HG02973 (cell line): ENCODE data around the gene CA12.

Experiments
- ATAC-seq: cut with Tn5 transposase; IDR thresholded peaks from one replicate; pipeline ENCODE4 v1.9.1; 2021; ENCODE audit warnings: moderate library complexity; ENCODE audit not compliant: unreplicated experiment

CA12 gene

GRCh38 chr15:63379492-63380150 is 2.0 kb downstream of the CA12 start:
- ATAC-seq: no peak

DNA sequence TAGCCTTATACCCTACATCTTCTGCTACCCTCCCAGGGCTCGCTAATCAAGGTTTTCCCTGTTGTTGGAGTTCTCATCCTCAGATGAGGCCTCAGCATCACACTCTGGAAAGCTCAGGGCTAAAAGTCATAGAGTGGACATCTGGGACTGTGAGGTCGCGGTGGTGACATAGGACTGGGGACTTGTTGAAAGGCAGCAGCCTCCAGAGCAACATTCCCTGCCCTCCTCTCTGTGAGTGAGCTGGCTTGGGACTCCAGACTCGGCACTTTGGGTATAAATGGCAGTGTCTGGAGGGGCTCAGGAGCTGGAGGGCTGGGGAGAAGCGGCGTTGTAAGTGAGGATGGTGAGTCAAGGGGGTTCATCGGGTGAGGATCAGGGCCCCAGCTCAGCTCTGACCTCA is 2.7 kb downstream of the CA12 start:
- ATAC-seq: no peak

GRCh38 chr15:63374686-63375520 is 6.7 kb downstream of the CA12 start:
- ATAC-seq: no peak

DNA sequence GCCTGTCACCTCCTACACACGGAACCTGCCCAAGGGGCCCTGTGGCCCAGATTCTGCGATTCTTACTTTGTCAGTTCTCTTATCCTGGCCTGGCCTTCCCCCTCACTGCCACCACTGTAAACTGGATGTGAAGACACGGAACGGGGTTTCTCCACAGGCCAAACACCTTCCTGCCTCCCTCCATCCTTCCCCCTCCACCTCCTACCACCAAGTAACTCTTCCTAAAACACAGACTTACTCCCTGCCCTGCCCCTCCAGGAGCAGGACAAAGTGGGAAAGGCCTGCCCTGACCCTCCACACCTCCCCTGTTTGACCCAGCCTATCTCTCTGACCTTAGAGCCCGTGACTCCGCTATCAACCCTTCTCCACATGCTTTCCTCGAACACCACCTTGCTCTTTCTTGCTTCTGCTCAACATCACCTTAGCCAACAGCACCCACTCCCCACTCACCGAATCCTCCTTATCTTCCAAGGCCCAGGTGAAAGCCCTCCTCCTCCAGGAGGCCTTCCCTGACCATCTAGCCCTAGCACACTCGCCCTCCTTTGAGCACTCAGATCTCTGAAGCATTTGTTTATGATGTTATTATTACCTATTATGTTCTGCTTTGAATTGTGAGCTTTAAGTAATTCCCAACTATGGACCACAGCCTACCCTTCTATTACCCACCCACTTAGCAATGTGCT is 7.6 kb downstream of the CA12 start:
- no peak for ATAC-seq

DNA sequence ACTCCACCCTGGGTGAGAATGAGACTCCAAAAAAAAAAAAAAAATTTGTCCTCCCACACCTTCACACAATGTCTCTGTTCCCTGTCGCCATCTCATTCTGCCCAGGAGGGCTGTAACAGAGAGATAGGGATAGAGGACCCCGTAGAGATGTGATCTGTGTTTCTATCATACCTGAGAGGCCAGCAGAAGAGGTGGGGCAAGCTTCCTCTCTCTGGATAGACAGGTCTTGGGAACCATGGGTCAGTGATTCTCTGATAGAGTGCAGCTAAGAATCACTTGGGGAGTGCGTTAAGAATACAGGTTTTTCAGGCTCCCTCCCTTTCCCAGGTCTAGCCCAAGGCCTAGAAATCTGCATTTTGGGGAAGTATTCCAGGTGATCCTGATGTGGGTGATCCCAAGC is 8.3 kb downstream of the CA12 start:
- ATAC-seq: no peak

DNA sequence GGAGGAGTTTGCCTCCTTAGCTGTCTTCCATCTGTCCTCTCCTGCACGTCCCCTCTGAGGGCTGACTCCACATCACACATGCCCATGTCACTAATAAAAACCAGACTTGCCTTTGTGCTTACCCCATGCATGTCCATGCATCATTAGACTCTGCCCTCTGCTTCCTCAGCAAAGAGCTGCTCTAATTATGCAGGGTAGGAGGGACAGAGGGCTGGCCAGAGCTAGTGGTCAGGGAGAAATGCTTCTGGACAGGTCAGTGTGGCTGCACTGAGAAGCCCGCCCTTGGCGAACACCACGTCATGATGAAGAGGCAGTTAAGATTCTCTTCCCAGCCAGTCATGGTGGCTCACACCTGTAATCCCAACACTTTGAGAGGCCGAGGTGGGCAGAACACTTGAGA is 8.9 kb downstream of the CA12 start:
- ATAC-seq: no peak

GRCh38 chr15:63372018-63372705 is 9.5 kb downstream of the CA12 start:
- no peak for ATAC-seq

DNA sequence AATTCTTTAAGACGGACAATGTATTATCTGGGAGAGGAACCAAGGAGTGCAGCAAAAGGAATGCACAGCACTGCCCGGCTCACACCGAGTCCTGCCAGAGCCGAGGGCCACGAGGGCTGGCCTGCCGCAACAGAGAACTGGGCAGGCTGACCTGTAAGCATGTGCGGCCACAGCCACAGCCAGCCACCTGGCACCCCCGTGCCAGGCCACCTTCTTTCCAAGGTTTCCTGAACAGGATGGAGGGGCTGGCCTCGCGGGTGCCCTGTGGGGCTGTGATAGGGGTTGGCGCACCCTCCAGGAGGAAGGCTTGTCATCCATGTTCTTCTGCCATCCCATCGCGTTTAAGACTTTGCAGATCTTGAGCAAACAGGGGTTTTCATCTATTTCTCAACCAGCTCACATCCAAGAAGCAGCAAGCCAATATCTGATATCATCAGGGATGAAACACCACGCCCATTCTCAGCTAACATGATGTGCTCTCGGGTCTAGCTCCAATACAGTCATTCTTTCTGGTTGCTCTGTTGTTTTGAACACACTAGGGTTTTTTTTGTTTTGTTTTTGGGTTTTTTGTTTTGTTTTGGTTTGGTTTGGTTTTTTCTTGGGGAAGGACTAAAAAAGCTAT is 10.2 kb downstream of the CA12 start:
- ATAC-seq: no peak

- ATAC-seq: no peak
These were observed 10.9 kb downstream of the CA12 start for GRCh38 chr15:63370764-63371163.

DNA sequence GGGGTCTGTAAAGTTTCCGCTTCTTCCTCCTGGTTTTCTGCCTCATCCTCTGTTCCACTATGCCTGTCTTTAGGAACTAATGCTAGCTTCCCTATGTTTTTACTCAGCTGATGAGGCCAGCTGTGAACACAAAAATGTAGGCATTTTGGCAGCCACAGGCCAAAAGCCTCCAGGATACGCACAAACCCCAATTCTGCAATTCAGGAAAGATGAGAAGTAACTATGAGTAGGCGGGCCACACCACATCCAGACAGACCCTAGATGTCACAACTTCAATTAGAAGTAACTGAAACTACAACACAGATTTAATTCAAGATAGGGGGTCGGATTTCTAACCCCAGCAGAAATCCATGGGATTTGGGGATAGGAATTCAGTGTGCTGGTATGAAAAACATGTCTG is 11.9 kb downstream of the CA12 start:
- no peak for ATAC-seq

DNA sequence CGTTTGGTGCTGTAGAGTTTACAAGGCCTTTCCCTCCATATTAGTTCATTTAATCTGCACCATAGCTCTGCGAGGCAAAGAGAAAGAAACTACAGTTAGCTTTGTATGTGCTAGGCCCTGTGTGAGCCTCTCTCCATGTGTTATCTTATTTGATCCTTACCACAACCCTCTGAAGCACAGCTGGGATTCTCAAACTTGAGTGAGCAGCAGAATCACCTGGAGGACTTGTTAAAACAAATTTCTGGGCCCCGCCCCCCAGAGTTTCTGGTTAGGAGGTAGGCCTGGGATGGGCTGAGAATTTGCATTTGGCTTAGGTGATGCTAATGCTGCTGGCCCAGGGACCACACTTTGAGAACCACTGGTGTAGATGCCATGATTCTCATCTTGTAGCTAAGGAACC is 12.3 kb downstream of the CA12 start:
- ATAC-seq: no peak

- no peak for ATAC-seq
These were observed 13.1 kb downstream of the CA12 start for GRCh38 chr15:63368503-63368902.

DNA sequence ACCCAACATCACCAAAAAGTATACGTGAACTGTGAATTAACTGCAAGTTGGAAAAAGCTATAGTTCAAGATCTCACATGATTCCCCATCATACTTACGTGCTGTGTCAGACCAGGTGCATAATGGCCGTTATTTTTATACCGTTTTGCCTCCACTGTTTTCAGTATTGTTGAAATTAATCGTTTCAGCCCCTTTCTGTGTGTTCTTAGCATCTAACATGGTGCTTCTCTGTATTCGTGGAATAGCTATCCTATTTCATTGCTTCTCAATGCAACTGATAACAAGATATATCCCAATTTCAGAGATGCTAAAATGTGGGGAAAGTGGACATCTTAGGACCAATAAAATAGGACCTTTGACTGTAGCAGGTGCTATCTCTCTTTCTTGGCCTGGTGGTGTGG is 13.7 kb downstream of the CA12 start:
- no peak for ATAC-seq

DNA sequence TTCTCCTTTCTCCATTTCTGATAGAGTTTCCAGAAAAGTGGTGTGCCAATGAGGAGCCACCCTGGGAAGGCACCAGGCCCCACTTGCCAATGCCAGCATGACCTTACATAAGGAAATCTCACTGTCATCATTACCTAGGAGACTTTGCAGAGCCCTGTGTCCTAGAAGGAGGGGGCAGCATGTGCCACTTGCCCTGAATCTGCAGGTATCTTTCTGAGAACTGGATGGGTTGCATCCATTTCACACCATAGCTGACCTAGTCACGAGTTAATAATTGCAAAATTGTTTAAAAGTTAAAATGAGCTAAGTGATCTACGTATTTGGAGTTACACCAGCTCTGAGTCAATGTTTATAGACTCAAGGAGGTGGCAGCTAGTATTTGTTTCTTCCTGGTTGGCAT is 14.3 kb downstream of the CA12 start:
- no peak for ATAC-seq

DNA sequence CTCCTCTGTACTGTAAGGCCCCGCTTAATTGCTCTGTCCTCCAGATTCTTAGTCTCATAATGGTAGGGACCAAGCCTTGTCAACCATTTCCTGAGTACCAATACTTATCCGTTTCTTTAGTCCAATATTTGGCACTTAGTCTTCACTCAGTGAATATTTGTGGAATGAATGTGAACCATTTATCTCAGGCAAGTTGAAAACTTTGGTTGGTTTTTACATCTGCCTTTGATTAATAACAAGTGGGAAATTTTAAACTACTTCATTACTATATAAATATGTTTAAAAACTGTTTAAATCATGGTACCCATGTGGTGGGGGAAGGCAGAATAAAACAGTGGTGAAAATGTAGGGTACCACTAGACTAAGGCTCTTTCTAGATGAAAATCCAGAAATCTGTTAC is 15.2 kb downstream of the CA12 start:
- ATAC-seq: no peak

- no peak for ATAC-seq
These were observed 16.4 kb downstream of the CA12 start for GRCh38 chr15:63365273-63365680.

- no peak for ATAC-seq
These were observed 17.0 kb downstream of the CA12 start for GRCh38 chr15:63364399-63365272.

DNA sequence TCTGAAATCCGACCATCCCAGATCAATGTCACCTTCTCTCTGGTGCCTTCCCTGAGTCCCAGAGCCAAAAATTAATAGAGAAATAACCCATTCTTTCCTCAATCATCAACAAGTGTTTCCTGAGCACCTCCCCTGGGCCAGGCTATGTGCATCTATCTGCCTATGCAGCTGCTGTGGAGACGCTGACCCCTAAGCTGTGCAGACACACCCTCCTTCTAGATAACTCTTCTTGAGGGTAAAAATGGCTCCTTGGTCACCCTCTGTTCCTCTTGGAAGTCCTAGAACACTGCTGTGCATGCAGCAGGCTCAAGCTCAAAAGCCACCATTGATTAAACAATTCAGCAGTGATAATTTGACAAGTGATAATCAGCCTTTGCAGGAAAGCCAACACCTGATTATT is 18.4 kb downstream of the CA12 start:
- no peak for ATAC-seq

- no peak for ATAC-seq
These were observed 18.8 kb downstream of the CA12 start for GRCh38 chr15:63362885-63363284.

- no peak for ATAC-seq
These were observed 19.4 kb downstream of the CA12 start for GRCh38 chr15:63362196-63362595.
